NK-92 treated with Interleukin-12 subunit alpha and Interleukin-12 subunit beta, amount 100 ng/mL, for 24 hours (cell line): ENCODE data around the gene ZSCAN4.

Experiments used
- DNase-seq: peaks from one replicate; lab custom pipeline; 2025; lab: John Stamatoyannopoulos, UW

Gene ZSCAN4, protein sequence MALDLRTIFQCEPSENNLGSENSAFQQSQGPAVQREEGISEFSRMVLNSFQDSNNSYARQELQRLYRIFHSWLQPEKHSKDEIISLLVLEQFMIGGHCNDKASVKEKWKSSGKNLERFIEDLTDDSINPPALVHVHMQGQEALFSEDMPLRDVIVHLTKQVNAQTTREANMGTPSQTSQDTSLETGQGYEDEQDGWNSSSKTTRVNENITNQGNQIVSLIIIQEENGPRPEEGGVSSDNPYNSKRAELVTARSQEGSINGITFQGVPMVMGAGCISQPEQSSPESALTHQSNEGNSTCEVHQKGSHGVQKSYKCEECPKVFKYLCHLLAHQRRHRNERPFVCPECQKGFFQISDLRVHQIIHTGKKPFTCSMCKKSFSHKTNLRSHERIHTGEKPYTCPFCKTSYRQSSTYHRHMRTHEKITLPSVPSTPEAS

DNA sequence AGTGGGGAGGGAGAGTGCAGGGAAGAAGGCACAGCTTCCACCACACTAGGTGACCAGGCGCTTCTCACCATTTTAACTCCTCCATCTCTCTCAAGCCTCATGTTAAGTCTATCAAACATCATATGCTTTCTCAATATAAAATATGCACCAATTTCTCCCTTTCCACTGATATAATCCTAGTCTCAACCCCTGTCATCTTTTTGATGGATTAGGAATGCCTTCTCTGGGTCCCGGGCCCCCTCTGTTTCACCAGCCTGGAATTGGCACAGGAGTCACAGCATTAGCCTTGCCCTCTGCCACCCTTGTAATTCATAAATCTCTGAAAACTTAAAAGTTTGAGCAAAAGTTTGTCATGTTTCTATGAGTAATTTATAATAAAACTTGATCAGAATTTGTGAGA lies at the start of gene ZSCAN4:
ZSCAN4 (plus strand) TSS at position 301 of the 400 bp plus-strand sequence. CDS start 7,211 bp downstream, outside the sequence.
- no peak for DNase-seq

GRCh38 chr19:57620673-57621348 lies 47.9 kb upstream of the ZSCAN4 start:
- no peak for DNase-seq

DNA sequence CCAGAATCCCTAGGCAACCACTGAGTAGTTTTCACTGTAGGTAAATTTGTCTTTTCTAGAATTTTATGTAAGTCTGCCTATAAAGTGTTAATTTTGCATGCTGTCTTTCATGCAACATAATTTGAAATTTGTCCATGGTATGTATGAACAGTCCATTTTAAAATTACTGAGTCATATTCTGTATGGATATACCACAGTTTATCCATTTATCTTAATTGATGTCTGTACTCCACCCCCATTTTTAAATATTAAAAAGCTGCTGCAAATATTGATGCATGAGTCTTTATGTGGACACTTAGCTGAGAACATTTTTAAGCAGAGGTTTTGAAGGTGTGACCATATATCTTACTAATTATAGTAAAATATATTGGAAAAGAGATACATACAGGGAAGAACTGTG lies 45.6 kb upstream of the ZSCAN4 start:
- no peak for DNase-seq

DNA sequence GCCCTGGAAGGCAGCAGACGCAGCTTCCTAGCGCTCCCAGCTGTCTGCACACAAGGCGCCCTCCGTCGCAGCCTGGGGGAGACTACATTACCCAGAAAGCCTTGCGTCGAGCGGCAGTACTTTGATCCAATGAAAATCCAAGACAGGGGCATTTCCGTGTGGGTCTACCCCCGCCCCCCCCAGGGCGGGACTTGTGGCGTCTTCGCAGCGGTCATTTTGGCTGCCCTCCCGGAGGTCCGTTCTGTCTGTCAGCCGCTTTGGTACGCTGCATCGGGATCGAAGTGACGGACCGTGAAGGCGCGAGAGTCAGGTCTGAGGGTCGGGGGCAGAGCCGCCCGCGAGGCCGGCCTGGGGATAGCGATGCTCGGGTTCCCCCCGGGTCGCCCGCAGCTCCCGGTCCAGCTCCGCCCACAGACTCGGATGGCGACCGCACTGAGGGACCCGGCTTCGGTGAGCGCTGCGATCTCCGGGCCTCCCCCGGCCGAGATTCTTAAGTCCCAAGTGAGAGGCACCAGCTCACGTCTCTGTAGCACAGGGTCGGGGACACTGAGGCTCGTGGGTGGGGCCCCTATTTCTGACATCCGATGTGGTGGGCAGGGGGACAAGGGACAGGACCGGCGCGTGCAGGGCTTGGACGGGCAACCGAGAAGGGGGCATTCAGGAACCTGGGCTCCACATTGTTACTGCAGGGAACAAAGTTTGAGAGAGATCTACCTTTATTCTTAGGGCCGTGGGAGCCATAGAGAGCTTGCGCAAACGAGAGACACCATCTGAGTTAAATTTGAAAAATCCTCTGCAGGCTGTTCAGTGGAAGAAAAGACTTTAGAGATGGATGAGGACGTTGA lies 35.5 kb upstream of the ZSCAN4 start, which contains the start of gene ZNF211:
ZNF211 (plus strand) TSS at position 182 of the 845 bp plus-strand sequence; CDS start at position 361, 179 bp downstream.
- DNase-seq, result peak; percentile 53

DNA sequence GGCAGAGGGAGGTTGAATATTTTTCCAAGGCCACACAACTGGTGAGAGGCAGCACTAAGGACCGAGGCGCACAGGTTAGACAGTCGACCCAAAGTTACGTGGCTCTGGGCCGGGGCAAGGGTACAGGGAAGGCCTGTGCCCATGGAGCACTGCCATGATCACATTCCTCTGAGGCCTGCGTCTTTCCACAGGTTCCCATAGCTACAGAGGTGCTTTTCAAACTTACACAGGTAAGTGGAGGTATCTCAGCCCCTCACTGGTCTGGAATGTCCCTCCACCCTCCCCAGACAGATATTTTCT lies 35.0 kb upstream of the ZSCAN4 start:
- DNase-seq, result no peak

- no peak for DNase-seq
Observed at GRCh38 chr19:57637379-57637778, 31.4 kb upstream of the ZSCAN4 start.

DNA sequence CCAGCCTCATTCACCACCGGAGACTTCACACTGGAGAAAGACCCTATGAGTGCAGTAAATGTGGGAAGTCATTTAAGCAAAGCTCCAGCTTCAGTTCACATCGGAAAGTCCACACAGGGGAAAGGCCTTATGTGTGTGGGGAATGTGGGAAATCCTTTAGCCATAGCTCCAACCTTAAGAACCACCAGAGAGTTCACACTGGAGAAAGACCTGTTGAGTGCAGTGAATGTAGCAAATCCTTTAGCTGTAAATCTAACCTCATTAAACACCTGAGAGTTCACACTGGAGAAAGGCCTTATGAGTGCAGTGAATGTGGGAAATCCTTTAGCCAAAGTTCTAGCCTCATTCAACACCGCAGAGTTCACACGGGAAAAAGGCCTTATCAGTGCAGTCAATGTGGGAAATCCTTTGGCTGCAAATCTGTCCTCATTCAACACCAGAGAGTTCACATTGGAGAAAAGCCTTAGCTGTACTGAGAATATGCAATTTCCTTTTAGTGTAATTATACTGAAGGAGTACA lies 27.0 kb upstream of the ZSCAN4 start:
- DNase-seq, result no peak

DNA sequence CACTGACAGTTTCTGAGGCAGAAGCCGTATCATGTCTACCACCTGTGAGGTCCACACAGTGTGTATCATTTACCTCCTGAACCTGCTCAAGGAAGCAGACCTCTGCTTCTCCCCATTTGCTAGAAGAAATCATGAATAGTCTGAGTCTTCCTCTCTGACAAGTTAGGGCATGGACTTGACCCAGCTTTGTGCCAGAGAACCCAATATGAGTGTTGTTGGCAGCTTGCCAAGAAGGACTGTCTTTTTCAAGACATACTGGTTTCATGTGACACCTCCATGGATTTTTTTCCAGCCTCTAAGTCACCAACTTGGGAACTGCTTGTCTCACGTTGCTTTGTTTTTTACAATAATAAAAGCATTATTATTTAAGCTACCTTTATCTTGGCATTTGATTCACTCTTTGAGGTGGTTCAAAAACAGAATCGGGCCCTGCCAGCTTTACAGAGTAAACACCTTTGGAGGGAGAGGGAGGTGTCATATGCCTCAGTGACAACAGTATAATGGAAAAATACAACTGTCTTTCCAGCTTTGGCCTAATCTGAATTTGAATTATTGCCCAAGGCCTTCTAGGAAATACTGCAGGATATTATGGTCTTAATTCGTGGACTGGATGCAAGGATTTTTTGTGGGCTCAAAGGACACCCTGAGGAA lies 26.2 kb upstream of the ZSCAN4 start:
- DNase-seq, result no peak

DNA sequence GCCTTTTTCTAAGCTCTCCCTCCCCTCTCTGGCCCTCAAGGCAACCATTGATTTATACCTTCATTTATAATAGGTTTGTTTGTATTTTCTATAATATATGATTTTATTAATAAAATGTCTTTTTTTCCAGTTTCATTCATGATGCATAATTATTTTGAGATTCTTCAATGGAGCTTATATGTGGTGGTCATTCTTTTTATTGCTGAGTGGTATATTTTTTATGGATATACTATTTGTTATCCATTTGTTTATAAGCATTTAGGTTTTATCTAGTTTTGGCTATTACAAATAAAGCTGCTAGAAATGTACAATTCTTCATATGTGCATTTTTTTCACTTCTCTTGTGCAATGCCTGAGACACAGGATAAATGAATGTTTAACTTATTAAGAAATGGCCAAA lies 25.0 kb upstream of the ZSCAN4 start:
- no peak for DNase-seq

- DNase-seq, result no peak
Observed at GRCh38 chr19:57648331-57649003, 20.3 kb upstream of the ZSCAN4 start.

DNA sequence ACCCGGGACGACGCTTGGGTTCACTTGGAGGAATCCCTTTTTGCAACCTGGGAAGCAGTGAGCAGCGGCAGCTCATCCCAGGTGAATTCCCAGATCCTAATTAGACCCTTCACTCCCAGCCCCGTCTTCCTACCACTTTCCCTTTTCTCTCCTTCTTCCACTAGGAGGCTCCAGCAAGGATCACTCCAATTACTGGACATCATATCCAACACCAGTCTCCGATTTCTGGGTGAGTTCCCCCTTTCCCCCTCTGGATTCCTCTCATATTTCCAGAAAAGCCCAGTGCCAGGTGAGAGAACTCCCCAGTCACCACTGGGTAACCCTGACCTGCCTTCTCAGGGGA lies 17.1 kb upstream of the ZSCAN4 start:
- no peak for DNase-seq

DNA sequence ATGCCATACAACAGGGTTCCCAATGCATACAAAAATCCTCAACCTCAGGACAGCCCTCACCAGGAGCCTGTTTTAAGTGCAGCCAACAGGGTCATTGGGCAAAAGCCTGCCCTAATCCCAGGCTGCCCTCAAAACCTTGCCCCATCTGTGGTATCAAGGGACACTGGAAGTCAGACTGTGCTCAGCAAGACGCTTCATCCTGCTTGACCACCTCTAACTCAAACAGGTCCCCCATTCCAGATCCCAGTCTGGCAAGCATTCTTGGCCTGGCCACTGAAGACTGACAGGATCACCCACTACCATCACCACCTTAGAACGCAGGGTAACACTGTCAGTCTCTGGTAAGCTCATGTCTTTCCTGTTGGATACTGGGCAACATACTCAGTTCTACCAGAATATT lies 15.0 kb upstream of the ZSCAN4 start:
- DNase-seq, result no peak

DNA sequence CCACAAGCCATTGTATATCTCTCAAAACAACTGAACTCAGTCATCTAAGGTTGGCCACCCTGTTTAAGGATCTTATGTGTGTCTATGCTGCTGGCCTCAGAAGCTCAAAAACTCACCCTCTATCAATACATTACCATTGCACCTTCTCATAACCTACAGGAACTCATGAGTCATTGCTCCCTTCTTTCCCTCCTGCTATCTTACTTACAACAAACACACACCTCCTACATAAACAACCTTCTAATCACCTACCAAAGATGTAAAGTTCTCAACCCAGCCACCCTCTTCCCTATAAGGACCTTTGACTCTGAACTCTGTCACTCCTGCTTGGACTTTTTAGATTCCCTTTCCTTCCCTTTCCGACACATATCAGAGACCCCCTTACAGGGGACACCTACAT lies 13.3 kb upstream of the ZSCAN4 start:
- DNase-seq, result no peak

GRCh38 chr19:57656346-57656745 lies 12.4 kb upstream of the ZSCAN4 start:
- DNase-seq, result no peak

DNA sequence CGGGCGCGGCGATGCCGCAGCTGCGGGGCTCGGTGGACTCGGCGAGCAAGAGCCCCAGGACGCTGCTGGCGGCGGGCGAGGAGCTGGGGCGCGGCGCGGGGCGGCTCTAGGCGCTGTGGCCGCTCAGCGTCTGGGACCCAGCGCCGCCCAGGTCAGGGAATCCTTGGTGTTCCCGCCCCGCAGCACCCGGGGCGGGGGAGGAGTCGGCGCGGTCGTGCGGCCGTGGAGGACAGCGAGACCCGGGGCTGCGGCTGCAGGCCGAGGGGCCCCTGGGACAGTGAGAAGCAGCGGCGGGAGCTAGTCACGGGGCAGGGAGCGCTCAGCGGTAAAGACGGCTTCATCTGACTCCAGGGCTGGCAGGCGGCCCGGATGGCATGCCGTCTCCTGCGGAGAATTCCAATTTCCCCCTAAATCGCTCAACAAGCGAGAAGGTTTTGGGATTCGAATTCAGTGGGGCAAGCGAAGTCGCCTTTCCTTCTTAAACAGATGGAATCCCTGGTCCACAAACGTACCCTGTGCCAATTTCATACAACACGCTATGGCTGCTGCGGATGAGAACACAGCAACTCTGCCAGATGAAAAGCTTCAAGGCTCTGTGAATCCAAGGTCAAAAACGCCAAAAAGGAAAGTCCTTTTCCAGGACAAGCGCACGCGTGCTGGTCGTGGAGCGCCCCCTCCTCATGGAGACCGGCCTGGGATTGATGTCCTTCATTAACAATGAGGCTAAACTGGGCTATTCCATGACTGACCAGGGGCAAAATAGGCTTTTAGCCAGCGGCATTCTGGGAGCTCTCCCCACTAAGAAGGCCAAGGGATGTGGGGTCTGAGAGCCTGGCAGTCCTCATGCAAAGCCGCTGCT lies 4.2 kb upstream of the ZSCAN4 start:
- DNase-seq, result no peak

- DNase-seq, result no peak
Observed at GRCh38 chr19:57665261-57665806, 3.4 kb upstream of the ZSCAN4 start.

DNA sequence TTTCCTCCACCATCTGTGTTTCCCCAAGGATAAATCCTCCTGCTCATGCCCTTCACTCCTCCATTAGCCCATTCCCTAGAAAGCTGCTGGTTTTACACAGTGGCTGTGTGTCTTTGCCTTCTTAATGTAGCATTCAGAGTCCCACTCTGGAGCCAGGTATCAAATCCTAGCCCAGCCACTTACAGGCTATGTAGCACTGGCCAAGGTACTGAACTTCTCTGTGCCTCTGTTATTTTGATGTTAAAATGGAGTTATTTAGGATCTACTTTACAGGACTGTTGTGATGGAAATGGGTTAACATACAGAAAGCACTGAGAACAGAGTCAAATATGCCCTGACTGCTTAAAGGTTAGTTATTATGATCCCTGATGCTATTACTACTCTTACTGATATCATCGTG lies 1.5 kb upstream of the ZSCAN4 start:
- no peak for DNase-seq

- DNase-seq, result no peak
Observed at GRCh38 chr19:57671124-57671895, 2.6 kb downstream of the ZSCAN4 start.

DNA sequence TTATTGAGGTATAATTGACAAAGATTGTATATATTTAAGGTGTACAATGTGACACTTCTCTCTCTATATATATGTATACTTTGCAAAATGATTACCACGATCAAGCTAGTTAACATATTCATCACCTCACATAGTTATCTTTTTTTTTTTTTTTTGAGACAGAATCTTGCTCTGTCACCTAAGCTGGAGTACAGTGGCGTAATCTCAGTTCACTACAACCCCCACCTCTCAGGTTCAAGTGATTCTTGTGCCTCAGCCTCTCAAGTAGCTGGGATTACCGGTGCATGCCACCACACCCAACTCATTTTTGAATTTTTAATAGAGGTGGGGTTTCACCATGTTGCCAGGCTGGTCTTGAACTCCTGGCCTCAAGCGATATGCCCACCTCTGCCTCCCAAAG lies 3.7 kb downstream of the ZSCAN4 start:
- DNase-seq, result no peak
